HepG2 (cell line): ENCODE measurements around the gene DAZAP1. TPM values are rescaled to one million over a fixed set of nuclear protein-coding genes. Genes with fewer than 3 reads are reported as not detected.
A peak's percentile ranks its signal among the peaks of the same experiment; 100 is the strongest.

Experiments used
- AHDC1 ChIP-seq: sonication (generic); formaldehyde crosslinking; IDR thresholded peaks from 2 replicates; pipeline ENCODE4 v1.5.1; 2020; ENCODE audit warnings: mild to moderate bottlenecking, missing genetic modification reagents, borderline replicate concordance
- GZF1 ChIP-seq: sonication (generic); formaldehyde crosslinking; IDR thresholded peaks from 2 replicates; pipeline ENCODE4 v1.5.1; 2020; ENCODE audit warnings: mild to moderate bottlenecking, missing genetic modification reagents
- MEIS2 ChIP-seq: sonication (generic); formaldehyde crosslinking; IDR thresholded peaks from 2 replicates; pipeline ENCODE4 v1.9.0; 2021; ENCODE audit warnings: mild to moderate bottlenecking, missing genetic modification reagents
- SNAPC2 ChIP-seq: sonication (generic); formaldehyde crosslinking; IDR thresholded peaks from 2 replicates; pipeline ENCODE4 v1.8.1; 2022; ENCODE audit warnings: mild to moderate bottlenecking, missing genetic modification reagents
- SP4 ChIP-seq: sonication (generic); formaldehyde crosslinking; IDR thresholded peaks from 2 replicates; pipeline ENCODE4 v1.8.1; 2023; ENCODE audit warnings: mild to moderate bottlenecking, missing genetic modification reagents
- TGIF2 ChIP-seq: IDR thresholded peaks from 2 replicates; pipeline ENCODE4 v1.6.1; 2016; ENCODE audit warnings: control low read depth, missing compliant biosample characterization
- TP53 ChIP-seq: sonication (generic); formaldehyde crosslinking; conservative IDR thresholded peaks from 2 replicates; pipeline ENCODE4 v1.4.0; 2020; ENCODE audit warnings: missing genetic modification reagents
- ZBTB7B ChIP-seq: sonication (generic); formaldehyde crosslinking; IDR thresholded peaks from 2 replicates; pipeline ENCODE4 v1.4.0; 2020; ENCODE audit warnings: missing genetic modification reagents
- ZNF547 ChIP-seq: sonication (generic); formaldehyde crosslinking; IDR thresholded peaks from 2 replicates; pipeline ENCODE4 v1.5.1; 2020; ENCODE audit warnings: mild to moderate bottlenecking, missing genetic modification reagents
- ZNF556 ChIP-seq: sonication (generic); formaldehyde crosslinking; IDR thresholded peaks from 2 replicates; pipeline ENCODE4 v1.4.0; 2020; ENCODE audit warnings: mild to moderate bottlenecking, missing genetic modification reagents, borderline replicate concordance
- ZNF619 ChIP-seq: sonication (generic); formaldehyde crosslinking; IDR thresholded peaks from 2 replicates; pipeline ENCODE4 v1.4.0; 2020; ENCODE audit warnings: mild to moderate bottlenecking, missing genetic modification reagents
- ZNF674 ChIP-seq: sonication (generic); formaldehyde crosslinking; IDR thresholded peaks from 2 replicates; pipeline ENCODE4 v1.5.0; 2020; ENCODE audit warnings: low read depth, mild to moderate bottlenecking, missing genetic modification reagents
- polyA plus RNA-seq, 8 experiments: library from polyadenylated mRNA; depleted of rRNA in 3 of 8; stranded (reverse) in 7 of 8; unstranded in 1 of 8; fragments of >200 nt; fragmentation: Illumina TruSeq in 4 of 8; extraction: Trizol in 4 of 8; gene quantifications; 2 replicates each; pipeline versions ENCODE4 v1.2.1 to v1.2.3, GENCODE V29; 2011 to 2016; ENCODE audit warnings: low read depth in 4 of 8, missing spikeins in 1 of 8, mixed read lengths in 1 of 8; ENCODE audit not compliant: insufficient read depth in 1 of 8
- total RNA-seq, 5 experiments: library from RNA; depleted of rRNA; stranded (reverse); fragments of >200 nt; fragmentation: Illumina TruSeq; extraction: Trizol; gene quantifications; 2 replicates each; pipeline ENCODE4 v1.2.3, GENCODE V29; 2016; ENCODE audit warnings: low read depth in 1 of 5
- TF ChIP-seq, protein P1 (sequence below): IDR thresholded peaks from 2 replicates; pipeline ENCODE4 v1.6.1; 2016; ENCODE audit warnings: low read depth, control low read depth
- TF ChIP-seq, protein P2 (sequence below): sonication (generic); formaldehyde crosslinking; IDR thresholded peaks from 2 replicates; pipeline ENCODE4 v1.5.0; 2020; ENCODE audit warnings: missing genetic modification reagents
- TF ChIP-seq, protein P3 (sequence below): IDR thresholded peaks from 2 replicates; pipeline ENCODE4 v1.6.1; 2012; ENCODE audit warnings: low read depth, low read length, improper control_type of control experiment
- TF ChIP-seq, protein P4 (sequence below): sonication (generic); formaldehyde crosslinking; IDR thresholded peaks from 2 replicates; pipeline ENCODE4 v1.5.0; 2020; ENCODE audit warnings: mild to moderate bottlenecking, missing genetic modification reagents, borderline replicate concordance

The DAZAP1 gene
- total and polyA plus RNA-seq, 2 of the 13 experiments (the other 11 are each of a cell fraction or from before 2014, with no cell fraction given), result 63.3 to 79.2 TPM

DNA sequence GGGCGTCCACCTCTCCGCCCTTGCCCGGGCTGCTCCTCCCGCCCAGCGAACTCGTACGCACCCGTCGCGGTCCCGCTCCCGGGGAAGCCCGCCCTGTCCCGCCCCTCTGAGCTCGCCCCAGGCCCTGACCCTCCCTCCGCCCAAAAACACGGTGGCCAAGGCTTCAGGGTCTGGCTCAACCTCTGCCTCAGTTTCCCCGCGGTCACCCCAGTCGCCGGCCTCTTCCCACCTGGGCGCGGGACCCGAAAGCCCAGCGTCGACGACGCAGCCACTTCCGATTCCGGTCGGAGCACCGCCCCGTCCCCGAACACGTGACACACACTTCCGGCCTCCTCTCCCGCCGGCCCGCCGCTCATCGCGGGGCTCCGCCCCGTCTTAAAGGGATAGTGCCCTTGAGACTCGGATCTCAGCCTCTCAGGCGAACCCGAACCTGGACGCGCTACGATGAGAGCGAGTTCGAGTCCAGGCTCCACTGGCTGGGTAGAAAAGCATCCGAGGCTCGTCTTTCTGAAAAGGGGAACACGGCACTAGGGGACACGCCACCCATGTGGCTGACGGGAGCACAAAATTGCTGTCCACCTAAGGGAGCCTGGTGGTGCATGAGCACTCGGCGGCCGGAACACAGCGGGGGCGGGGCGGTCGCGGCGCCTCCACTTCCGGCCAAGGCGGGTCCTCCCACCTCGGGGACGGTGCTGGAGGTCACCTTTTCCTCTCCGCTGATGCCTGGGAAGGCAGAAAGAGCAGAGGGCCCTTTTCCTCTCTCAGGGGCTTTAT lies 71.7 kb downstream of the DAZAP1 start, which contains the start of gene C19orf25 (continued):
- 0 out of 2 replicates have a peak, but pooled peaks have one; percentile 32 for TF ChIP-seq GZF1 (CRISPR knock-in tag)
- 0 out of 2 replicates have a peak, but pooled peaks have one; percentile 50 for TF ChIP-seq ZBTB7B (CRISPR knock-in tag)
- peak; percentile 19; the same call in 1 of the 2 replicates for TF ChIP-seq TGIF2 (CRISPR knock-in tag)
- TF ChIP-seq ZNF619, result peak; percentile 46; the same call in 1 of the 2 replicates
- TF ChIP-seq MEIS2 (CRISPR knock-in tag), result no peak
- peak; percentile 56; the same call in 1 of the 2 replicates for TF ChIP-seq SNAPC2
- no peak for TF ChIP-seq TP53 (CRISPR knock-in tag)
- TF ChIP-seq ZNF547 (CRISPR knock-in tag), result peak; percentile 66; the same call in 1 of the 2 replicates
- TF ChIP-seq, protein P1, sequence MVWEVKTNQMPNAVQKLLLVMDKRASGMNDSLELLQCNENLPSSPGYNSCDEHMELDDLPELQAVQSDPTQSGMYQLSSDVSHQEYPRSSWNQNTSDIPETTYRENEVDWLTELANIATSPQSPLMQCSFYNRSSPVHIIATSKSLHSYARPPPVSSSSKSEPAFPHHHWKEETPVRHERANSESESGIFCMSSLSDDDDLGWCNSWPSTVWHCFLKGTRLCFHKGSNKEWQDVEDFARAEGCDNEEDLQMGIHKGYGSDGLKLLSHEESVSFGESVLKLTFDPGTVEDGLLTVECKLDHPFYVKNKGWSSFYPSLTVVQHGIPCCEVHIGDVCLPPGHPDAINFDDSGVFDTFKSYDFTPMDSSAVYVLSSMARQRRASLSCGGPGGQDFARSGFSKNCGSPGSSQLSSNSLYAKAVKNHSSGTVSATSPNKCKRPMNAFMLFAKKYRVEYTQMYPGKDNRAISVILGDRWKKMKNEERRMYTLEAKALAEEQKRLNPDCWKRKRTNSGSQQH (CRISPR knock-in tag), result peak; percentile 48; the same call in 1 of the 2 replicates
- TF ChIP-seq, protein P2, sequence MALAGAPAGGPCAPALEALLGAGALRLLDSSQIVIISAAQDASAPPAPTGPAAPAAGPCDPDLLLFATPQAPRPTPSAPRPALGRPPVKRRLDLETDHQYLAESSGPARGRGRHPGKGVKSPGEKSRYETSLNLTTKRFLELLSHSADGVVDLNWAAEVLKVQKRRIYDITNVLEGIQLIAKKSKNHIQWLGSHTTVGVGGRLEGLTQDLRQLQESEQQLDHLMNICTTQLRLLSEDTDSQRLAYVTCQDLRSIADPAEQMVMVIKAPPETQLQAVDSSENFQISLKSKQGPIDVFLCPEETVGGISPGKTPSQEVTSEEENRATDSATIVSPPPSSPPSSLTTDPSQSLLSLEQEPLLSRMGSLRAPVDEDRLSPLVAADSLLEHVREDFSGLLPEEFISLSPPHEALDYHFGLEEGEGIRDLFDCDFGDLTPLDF (CRISPR knock-in tag), result peak; percentile 67; the same call in 1 of the 2 replicates
- TF ChIP-seq ZNF674 (CRISPR knock-in tag), result 0 out of 2 replicates have a peak, but pooled peaks have one; percentile 18
- TF ChIP-seq, protein P3, sequence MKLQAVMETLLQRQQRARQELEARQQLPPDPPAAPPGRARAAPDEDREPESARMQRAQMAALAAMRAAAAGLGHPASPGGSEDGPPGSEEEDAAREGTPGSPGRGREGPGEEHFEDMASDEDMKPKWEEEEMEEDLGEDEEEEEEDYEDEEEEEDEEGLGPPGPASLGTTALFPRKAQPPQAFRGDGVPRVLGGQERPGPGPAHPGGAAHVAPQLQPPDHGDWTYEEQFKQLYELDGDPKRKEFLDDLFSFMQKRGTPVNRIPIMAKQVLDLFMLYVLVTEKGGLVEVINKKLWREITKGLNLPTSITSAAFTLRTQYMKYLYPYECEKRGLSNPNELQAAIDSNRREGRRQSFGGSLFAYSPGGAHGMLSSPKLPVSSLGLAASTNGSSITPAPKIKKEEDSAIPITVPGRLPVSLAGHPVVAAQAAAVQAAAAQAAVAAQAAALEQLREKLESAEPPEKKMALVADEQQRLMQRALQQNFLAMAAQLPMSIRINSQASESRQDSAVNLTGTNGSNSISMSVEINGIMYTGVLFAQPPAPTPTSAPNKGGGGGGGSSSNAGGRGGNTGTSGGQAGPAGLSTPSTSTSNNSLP, result 0 out of 2 replicates have a peak, but pooled peaks have one; percentile 42
- peak; percentile 64 for TF ChIP-seq AHDC1 (CRISPR knock-in tag)
- peak; percentile 92 for TF ChIP-seq SP4 (CRISPR knock-in tag)
- TF ChIP-seq ZNF556 (CRISPR knock-in tag), result no peak
- TF ChIP-seq, protein P4, sequence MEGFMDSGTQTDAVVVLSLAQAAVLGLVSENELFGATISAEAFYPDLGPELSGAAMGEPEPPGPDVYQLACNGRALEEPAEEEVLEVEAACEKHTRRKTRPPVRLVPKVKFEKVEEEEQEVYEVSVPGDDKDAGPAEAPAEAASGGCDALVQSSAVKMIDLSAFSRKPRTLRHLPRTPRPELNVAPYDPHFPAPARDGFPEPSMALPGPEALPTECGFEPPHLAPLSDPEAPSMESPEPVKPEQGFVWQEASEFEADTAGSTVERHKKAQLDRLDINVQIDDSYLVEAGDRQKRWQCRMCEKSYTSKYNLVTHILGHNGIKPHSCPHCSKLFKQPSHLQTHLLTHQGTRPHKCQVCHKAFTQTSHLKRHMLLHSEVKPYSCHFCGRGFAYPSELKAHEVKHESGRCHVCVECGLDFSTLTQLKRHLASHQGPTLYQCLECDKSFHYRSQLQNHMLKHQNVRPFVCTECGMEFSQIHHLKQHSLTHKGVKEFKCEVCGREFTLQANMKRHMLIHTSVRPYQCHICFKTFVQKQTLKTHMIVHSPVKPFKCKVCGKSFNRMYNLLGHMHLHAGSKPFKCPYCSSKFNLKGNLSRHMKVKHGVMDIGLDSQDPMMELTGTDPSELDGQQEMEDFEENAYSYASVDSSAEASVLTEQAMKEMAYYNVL (CRISPR knock-in tag), result 0 out of 2 replicates have a peak, but pooled peaks have one; percentile 31
